Muscle layer of duodenum (tissue), 2 donors: Measurements from ENCODE around the gene HBB.
"Not testable (repeated sequence)": the region's sequence is repeated elsewhere in the genome, so short reads cannot be mapped to it uniquely, and the experiment has no call there.

Experiments
- H3K27ac ChIP-seq: one replicate; pipeline ENCODE4 v1.7.0; 2013; ENCODE audit warnings: mild to moderate bottlenecking, low read length
- H3K27me3 ChIP-seq: one replicate; pipeline ENCODE4 v1.7.0; 2013; ENCODE audit warnings: low read depth, mild to moderate bottlenecking, control low read depth, low read length
- H3K36me3 ChIP-seq, 2 donors: one replicate each; pipeline ENCODE4 v1.7.0; 2013; ENCODE audit warnings: low read length in 2 of 2, control low read depth in 1 of 2, mild to moderate bottlenecking in 1 of 2; ENCODE audit not compliant: insufficient read depth in 2 of 2, control insufficient read depth in 1 of 2
- H3K4me1 ChIP-seq, 2 donors: one replicate each; pipeline ENCODE4 v1.7.0; 2013; ENCODE audit warnings: low read length in 2 of 2, mild to moderate bottlenecking in 2 of 2, control low read depth in 1 of 2, moderate library complexity in 1 of 2; ENCODE audit not compliant: insufficient read depth in 2 of 2, control insufficient read depth in 1 of 2
- H3K4me3 ChIP-seq, 2 donors: one replicate each; pipeline ENCODE4 v1.7.0; 2013; ENCODE audit warnings: low read length in 2 of 2, low read depth in 1 of 2, mild to moderate bottlenecking in 1 of 2
- H3K9me3 ChIP-seq, 2 donors: one replicate each; pipeline ENCODE4 v1.7.0; 2013; ENCODE audit warnings: low read length in 2 of 2, control low read depth in 1 of 2, mild to moderate bottlenecking in 1 of 2; ENCODE audit not compliant: control insufficient read depth in 1 of 2
- donor health status: healthy.

The HBB gene

GRCh38 chr11:5254646-5255413, 28.0 kb upstream of the HBB start, which contains the start of gene HBG2:
TSS of gene HBG2 (minus strand) at chr11:5254781. CDS start at chr11:5254728, 53 bp downstream.
- H3K4me3 ChIP-seq, H3K36me3 ChIP-seq, H3K4me1 ChIP-seq, H3K9me3 ChIP-seq, H3K27ac ChIP-seq, H3K27me3 ChIP-seq: not testable (repeated sequence)

DNA sequence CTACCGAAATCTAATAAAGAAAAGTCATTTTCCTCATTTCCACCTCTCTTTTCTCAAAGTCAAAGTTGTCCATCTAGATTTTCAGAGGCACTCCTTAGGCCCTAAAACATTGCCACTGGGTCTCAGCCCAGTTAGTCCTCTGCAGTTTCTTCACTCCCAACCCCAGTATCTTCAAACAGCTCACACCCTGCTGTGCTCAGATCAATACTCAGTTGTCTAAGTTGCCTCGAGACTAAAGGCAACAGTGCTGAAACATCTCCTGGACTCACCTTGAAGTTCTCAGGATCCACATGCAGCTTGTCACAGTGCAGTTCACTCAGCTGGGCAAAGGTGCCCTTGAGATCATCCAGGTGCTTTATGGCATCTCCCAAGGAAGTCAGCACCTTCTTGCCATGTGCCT, 27.2 kb upstream of the HBB start:
- H3K27ac ChIP-seq, H3K4me3 ChIP-seq, H3K36me3 ChIP-seq, H3K27me3 ChIP-seq, H3K4me1 ChIP-seq, H3K9me3 ChIP-seq: not testable (repeated sequence)

- H3K9me3 ChIP-seq, H3K36me3 ChIP-seq, H3K27me3 ChIP-seq, H3K4me1 ChIP-seq, H3K27ac ChIP-seq, H3K4me3 ChIP-seq: not testable (repeated sequence)
Measured at GRCh38 chr11:5253440-5253839, 26.6 kb upstream of the HBB start.

- Histone ChIP-seq H3K36me3 (no peaks in the 10 kb centered on the region), H3K27me3 (no peaks in the 10 kb centered on the region), H3K27ac (no peak overlapping the region), H3K4me3 (no peak overlapping the region), H3K9me3 (no peaks in the 10 kb centered on the region), H3K4me1 (no peaks in the 10 kb centered on the region)
Measured at GRCh38 chr11:5252919-5253265, 26.0 kb upstream of the HBB start.

DNA sequence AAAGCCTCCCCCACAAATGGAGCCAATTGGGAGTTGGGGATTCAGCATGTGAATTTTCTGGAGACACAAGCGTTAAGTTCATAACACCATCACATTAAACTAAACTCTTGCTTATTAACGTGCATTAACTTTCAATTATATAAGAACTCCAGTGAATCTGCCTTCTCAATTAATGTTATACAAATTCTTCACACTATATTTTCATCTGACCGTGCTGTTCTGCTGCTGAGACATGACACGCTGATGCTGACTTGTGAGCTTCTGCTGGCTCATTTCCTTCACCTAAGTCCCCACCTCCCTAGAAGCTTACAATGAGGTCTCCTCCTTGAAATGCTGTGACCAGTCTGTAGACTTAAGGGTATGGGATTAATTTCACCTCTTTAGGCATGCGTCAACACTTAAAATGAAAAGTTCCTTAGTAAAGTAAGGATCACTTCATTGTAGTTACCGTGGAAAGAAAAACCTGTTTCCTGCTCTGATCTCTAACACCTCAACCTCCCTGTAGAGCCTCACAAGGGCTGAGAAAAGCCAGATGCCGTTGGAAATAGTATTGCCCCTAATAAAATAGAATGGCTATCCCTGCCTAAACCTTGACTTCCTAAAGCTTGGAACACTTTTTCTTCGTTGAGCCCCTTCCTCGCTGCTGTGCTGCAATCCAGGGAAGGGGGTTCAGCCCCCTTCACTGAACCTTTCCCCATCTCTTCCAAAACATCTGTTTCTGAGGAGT, 25.5 kb upstream of the HBB start:
- Histone ChIP-seq H3K4me1 (no peaks in the 10 kb centered on the region), H3K4me3 (no peak overlapping the region), H3K36me3 (no peaks in the 10 kb centered on the region), H3K9me3 (no peaks in the 10 kb centered on the region), H3K27me3 (no peaks in the 10 kb centered on the region), H3K27ac (no peak overlapping the region)

- no peak overlapping the region for H3K27ac ChIP-seq
- no peaks in the 10 kb centered on the region for H3K36me3 ChIP-seq
- no peaks in the 10 kb centered on the region for H3K9me3 ChIP-seq
- no peak overlapping the region for H3K4me3 ChIP-seq
- no peaks in the 10 kb centered on the region for H3K4me1 ChIP-seq
- H3K27me3 ChIP-seq, result no peaks in the 10 kb centered on the region
Measured at GRCh38 chr11:5251746-5252145, 24.9 kb upstream of the HBB start.

DNA sequence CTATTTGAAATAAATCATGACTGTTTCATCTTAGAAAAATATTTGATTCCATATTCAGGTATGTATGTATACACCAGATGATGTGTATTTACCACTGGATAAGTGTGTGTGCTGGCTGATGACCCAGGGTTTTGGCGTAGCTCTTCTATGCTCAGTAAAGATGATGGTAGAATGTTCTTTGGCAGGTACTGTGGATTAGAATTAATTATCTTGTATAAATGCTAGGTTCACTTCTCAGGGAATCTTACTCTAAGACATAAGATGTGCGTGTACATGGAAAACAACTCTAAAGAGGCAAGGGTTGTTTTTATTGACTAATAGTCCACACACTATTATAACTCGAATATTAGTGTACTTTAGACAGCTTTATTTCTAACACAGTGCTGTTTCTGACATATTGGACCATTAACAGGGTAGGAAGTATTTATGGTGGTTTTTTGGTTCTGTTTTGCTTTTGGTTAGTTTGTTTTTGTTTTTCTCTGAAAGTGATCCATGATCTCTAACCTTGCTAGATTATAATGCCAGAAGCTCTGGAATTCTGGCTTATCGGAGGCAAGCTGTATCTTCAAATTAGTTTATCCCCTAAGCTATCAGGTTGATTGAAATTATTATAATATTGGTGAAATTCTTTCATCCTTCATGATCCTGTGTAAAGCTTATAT, 23.8 kb upstream of the HBB start:
- Histone ChIP-seq H3K4me1 (no peaks in the 10 kb centered on the region), H3K27ac (no peak overlapping the region), H3K4me3 (no peak overlapping the region), H3K27me3 (no peaks in the 10 kb centered on the region), H3K9me3 (no peaks in the 10 kb centered on the region), H3K36me3 (no peaks in the 10 kb centered on the region)

DNA sequence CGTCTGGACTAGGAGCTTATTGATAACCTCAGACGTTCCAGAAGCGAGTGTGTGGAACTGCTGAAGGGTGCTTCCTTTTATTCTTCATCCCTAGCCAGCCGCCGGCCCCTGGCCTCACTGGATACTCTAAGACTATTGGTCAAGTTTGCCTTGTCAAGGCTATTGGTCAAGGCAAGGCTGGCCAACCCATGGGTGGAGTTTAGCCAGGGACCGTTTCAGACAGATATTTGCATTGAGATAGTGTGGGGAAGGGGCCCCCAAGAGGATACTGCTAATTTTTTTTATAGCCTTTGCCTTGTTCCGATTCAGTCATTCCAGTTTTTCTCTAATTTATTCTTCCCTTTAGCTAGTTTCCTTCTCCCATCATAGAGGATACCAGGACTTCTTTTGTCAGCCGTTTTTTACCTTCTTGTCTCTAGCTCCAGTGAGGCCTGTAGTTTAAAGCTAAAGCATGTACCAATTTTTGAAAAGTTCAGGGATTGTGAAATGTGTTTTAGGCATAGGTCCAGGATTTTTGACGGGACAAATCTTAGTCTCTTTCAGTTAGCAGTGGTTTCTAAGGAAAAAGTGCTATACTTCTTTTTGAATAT, 23.0 kb upstream of the HBB start, which contains the start of gene HBG1:
HBG1 (minus strand) TSS at position 51 of the 590 bp plus-strand sequence. CDS start 53 bp downstream, outside the sequence.
- H3K9me3 ChIP-seq, H3K27ac ChIP-seq, H3K4me1 ChIP-seq, H3K36me3 ChIP-seq, H3K4me3 ChIP-seq, H3K27me3 ChIP-seq: not testable (repeated sequence)

- not testable (repeated sequence) for H3K9me3 ChIP-seq, H3K27me3 ChIP-seq, H3K27ac ChIP-seq
Measured at GRCh38 chr11:5248498-5248897, 21.6 kb upstream of the HBB start.

DNA sequence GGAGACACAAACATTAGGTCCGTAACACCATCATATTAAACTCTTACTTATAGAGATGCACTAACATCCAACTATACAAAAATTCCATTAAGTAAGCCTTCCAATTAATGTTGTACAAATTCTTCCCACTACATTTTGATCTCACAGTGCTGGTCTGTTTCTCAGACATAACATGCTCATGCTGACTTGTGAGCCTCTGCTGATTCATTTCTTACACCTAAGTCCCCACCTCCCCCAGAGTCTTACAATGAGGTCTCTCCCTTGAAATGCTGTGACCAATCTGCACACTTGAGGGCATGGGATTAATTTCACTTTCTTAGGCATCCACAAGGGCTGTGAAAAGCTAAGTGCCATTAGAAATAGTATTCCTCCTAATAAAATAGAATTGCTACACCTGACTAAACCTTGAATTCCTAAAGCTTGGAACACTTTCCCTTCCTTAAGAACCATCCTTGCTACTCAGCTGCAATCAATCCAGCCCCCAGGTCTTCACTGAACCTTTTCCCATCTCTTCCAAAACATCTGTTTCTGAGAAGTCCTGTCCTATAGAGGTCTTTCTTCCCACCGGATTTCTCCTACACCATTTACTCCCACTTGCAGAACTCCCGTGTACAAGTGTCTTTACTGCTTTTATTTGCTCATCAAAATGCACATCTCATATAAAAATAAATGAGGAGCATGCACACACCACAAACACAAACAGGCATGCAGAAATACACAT, 20.8 kb upstream of the HBB start:
- Histone ChIP-seq H3K4me1 (no peaks in the 10 kb centered on the region), H3K27ac (no peak overlapping the region), H3K36me3 (no peaks in the 10 kb centered on the region), H3K4me3 (no peak overlapping the region), H3K27me3 (no peaks in the 10 kb centered on the region), H3K9me3 (no peaks in the 10 kb centered on the region)

More at GRCh38 chr11:5248498-5248897, 21.6 kb upstream of the HBB start:
- not testable (repeated sequence) for H3K36me3 ChIP-seq, H3K4me3 ChIP-seq, H3K4me1 ChIP-seq
